ENCODE measurements around the gene DNAJC13.

Gene DNAJC13

GRCh38 chr3:132456136-132456535 lies 38.8 kb downstream of the DNAJC13 start:
- TF ChIP-seq, protein P1, sequence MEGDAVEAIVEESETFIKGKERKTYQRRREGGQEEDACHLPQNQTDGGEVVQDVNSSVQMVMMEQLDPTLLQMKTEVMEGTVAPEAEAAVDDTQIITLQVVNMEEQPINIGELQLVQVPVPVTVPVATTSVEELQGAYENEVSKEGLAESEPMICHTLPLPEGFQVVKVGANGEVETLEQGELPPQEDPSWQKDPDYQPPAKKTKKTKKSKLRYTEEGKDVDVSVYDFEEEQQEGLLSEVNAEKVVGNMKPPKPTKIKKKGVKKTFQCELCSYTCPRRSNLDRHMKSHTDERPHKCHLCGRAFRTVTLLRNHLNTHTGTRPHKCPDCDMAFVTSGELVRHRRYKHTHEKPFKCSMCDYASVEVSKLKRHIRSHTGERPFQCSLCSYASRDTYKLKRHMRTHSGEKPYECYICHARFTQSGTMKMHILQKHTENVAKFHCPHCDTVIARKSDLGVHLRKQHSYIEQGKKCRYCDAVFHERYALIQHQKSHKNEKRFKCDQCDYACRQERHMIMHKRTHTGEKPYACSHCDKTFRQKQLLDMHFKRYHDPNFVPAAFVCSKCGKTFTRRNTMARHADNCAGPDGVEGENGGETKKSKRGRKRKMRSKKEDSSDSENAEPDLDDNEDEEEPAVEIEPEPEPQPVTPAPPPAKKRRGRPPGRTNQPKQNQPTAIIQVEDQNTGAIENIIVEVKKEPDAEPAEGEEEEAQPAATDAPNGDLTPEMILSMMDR (IDR thresholded peaks at IDR 0.05; ENCODE audit: insufficient read depth, missing control alignments), result no peak
- no peak for FAIRE-seq
- DNase-seq (ENCODE audit: insufficient read length, low spot score), result no peak

- no peak for FAIRE-seq
- TF ChIP-seq, protein P1 (IDR thresholded peaks at IDR 0.05; ENCODE audit: insufficient read depth, missing control alignments), result no peak
- DNase-seq (ENCODE audit: insufficient read length, low spot score), result no peak
Observed at GRCh38 chr3:132456571-132456970, 39.3 kb downstream of the DNAJC13 start.

DNA sequence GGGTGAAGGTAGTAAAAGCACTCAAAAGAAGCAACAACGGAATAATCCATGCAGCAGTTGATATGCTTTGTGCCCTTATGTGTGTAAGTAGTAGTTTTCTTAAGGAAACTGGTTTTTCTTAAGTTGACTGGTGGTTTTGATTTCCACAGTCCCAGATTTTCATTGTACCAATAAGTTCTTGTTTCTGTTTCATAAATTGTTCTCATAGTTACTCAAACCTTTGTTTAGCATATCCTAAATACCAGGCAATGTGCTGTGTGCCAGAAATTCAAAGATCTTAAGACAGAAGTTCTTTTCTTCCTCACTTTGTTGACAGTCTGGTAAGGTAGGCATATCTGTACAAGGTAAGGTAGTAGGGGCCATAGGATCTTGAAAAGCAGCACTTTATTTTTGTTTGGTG lies 40.0 kb downstream of the DNAJC13 start:
- TF ChIP-seq, protein P1 (IDR thresholded peaks at IDR 0.05; ENCODE audit: insufficient read depth, missing control alignments), result no peak
- FAIRE-seq (no peak), DNase-seq (ENCODE audit: insufficient read length, low spot score) (no peak)

DNA sequence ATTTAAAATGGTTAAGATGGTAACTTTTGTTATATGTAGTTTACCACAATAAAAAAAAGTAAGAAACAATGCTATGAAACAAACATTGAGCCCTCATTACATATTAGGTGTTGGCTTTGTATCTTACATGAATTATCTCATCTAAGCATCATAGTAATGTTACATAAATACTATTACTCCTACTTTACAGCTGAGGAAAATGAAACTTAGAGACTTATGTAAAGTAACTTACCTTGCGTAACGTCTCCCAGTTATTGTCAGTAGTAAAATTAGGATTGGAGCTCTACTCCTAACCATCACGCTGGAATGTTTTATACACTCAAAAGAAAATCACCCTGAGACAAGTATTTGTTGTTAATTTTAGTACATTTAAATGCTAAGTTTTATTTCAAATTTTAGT lies 42.2 kb downstream of the DNAJC13 start:
- TF ChIP-seq, protein P1 (IDR thresholded peaks at IDR 0.05; ENCODE audit: insufficient read depth, missing control alignments), result no peak
- DNase-seq (ENCODE audit: insufficient read length, low spot score) (no peak), FAIRE-seq (no peak)

DNA sequence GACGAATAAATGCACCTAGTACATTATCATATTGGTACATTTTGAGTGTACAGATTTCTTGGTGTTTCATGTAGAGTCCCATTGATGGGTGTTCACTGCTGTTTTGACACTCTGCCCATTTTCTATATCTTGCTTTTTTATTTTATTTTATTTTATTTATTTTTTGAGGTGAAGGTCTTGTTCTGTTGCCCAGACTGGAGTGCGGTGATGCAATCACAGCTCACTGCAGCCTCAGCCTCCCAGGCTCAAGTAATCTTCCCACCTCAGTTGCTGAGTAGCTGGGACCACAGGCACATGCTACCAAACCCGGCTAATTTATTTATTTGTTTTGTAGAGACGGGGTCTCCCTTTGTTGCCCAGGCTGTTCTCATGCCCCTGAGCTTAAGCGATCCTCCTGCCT lies 44.2 kb downstream of the DNAJC13 start:
- FAIRE-seq, result no peak
- TF ChIP-seq, protein P1 (IDR thresholded peaks at IDR 0.05; ENCODE audit: insufficient read depth, missing control alignments), result no peak
- no peak for DNase-seq (ENCODE audit: insufficient read length, low spot score)

DNA sequence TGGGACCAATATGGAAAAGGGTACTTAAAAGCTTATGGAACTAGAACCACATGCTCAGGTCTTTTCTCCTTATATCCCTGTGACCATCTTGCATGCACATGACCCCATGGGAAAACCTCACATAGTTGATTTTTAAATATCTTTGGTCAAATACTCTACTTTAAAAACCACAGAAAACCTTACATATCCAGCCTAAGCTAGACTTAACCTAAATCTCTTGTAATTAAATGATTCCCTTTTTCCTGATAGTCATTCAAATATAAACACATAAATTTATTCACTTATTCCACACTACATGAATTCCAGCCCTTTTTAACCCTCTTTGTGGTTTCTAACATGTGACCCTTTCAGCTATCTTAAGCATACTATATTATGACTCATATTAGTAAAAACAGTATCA lies 46.8 kb downstream of the DNAJC13 start:
- FAIRE-seq, result peak; percentile 82
- TF ChIP-seq, protein P1 (IDR thresholded peaks at IDR 0.05; ENCODE audit: insufficient read depth, missing control alignments), result no peak
- no peak for DNase-seq (ENCODE audit: insufficient read length, low spot score)

- no peak for FAIRE-seq
- TF ChIP-seq, protein P1 (IDR thresholded peaks at IDR 0.05; ENCODE audit: insufficient read depth, missing control alignments), result no peak
- no peak for DNase-seq (ENCODE audit: insufficient read length, low spot score)
Observed at GRCh38 chr3:132469326-132469725, 52.0 kb downstream of the DNAJC13 start.

All from D721Med (cell line).